T-helper 9 cell (primary cell): ENCODE data around the gene NUP35.
A peak's percentile ranks its signal among the peaks of the same experiment; 100 is the strongest.

ENCODE experiments used
- DNase-seq: peaks from one replicate; pipeline ENCODE4 v3.0.0-alpha.2; 2020
- total RNA-seq, 2 donors: gene quantifications; one replicate each; lab custom pipeline; 2026; lab: John Stamatoyannopoulos, UW

The NUP35 gene, protein sequence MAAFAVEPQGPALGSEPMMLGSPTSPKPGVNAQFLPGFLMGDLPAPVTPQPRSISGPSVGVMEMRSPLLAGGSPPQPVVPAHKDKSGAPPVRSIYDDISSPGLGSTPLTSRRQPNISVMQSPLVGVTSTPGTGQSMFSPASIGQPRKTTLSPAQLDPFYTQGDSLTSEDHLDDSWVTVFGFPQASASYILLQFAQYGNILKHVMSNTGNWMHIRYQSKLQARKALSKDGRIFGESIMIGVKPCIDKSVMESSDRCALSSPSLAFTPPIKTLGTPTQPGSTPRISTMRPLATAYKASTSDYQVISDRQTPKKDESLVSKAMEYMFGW
- 11.1 to 22.5 reads per million in 2 donors for total RNA-seq

DNA sequence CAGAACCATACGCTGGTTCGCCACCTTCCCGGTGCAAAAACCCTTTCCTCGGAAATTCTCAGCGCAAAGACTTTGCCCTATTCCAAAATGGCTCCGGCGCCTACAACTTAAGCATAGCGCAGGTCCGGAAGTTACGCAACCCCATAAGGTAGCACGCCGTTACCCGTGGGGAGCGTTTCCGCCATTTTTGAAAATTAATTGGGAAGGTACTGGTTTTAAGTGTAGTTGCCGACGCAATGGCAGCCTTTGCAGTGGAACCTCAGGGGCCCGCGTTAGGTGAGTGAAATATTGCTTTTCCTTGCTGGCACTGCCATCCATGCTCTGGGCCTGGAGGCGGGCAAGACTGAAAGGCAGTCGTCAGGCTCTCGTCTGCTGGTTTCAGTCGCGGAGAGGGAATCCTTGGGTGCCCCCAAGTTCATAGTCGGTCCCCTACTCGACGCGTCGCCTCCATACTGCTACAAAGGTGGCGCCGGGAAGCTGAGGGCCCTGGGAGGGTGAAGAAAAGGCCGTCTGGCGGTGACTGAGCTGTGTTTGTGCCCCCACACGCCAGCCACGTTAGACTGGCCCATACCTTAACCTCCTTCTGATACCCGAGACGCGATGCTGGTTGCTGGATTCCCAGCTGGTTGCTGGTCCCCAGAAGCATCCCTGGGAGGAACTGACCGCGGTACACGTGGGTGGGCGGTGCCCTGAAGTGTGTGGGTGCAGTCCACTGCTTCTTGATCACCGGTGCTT lies at the start of gene NUP35:
Gene NUP35 (plus strand): TSS at position 222 of the 735 bp plus-strand sequence. CDS start 15 bp downstream, at position 237.
- peak; percentile 77 for DNase-seq

DNA sequence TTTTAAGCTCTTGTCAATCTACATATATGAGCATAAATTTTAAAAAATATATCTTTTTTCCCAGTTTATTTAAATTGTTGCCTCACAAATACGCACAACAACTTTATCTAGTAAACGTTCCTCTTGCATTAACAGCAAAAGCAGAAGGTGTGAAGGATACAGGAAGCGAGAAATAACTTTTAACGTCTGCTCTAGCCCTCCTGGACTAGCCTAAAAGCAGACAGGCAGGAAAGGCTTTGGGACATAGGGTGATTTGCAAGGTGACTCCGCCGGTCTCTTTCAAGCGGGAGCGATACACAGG lies 46.1 kb upstream of the NUP35 start:
- DNase-seq: no peak

DNA sequence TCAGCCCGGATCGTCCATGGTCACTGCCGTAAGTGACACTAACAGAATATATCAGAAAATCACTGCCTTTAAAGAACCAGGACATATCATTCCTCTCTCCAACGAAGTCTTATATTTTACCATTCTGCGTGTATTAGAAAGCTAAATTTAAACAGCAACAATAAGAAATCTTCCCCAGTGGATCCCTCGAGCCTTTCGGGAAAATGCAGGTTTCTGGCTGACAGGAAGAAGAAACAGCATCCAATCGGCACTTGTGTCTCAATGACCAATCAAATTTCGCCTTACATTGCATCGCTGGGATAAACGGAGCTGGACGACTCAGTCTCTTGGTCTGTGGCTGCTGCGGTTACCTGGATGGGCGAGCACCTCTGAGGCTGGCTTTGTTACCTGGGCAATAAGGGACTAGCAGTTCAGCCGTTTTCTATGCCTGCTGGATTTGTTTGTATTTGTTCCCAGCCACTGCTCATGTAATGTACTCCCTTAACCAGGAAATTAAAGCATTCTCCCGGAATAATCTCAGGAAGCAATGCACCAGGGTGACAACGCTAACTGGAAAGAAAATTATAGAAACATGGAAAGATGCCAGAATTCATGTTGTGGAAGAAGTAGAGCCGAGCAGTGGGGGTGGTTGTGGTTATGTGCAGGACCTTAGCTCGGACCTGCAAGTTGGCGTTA lies 45.6 kb upstream of the NUP35 start, which contains the start of gene DUSP19:
Gene DUSP19 (plus strand): TSS at position 284 of the 675 bp plus-strand sequence. CDS start 187 bp downstream, at position 471.
- peak; percentile 66 for DNase-seq

DNA sequence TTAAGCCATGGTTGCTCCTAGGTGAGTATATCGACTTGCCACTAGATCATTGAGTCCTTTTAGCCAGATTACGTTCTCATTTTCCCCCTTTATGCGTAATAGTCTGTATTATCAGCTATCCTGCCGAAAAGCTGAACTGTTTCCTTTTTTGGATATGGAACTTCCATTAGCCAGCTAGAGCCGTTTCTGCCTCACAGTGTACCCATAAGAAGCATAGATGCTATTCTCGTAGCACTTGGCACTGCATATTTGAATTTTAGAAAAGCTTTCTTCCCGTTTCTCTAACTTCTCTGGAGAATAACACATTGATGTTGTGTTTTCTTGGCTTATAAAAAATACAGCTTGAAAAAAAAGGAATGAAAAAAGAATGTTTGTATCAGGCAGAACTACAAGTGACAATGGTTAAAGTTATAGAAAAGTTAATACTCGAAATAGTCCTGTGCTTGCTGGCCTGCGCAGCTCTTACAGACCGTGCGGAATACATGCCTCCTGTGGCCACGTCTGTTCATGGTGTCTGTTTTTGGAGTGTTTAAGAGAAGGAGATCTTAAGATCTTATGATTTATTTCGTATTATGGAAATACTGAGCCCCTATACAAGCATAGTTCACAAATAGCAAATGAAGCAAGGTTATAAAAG lies 45.0 kb upstream of the NUP35 start:
- DNase-seq: no peak

DNA sequence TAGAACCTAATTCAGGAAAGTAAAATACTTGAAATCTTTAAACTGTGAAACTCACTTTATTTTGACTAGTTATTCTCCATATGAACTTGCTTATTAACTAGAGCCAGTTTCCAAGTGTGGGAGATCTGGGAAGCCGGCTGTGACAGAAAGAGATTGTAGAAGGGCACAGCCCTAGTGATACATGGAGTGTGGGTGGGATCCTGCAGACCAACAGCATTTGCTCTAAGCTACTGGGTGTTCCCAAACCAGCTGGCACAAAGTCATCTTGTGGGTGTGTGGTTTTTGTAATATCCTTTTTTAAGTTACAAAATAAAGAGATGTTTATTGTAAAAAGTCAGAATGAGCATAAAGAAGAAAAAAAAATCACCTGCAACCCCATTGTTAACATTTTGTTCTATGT lies 42.3 kb upstream of the NUP35 start:
- no peak for DNase-seq

DNA sequence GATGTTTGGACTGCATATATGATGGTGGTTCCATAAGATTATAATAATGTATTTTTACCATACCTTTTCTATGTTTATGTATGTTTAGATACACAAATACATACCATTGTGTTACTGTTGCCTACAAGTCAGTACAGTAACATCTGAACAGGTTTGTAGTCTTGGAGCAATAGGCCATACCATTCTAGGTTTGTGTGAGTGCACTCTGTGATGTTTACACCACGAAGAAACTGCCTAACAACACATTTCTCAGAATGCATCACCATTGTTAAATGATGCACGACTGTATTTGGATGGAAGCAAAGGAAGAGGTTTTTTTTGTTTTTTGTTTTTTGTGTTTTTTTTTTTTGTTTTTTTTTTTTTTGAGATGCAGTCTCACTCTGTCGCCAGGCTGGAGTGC lies 36.2 kb upstream of the NUP35 start:
- no peak for DNase-seq

DNA sequence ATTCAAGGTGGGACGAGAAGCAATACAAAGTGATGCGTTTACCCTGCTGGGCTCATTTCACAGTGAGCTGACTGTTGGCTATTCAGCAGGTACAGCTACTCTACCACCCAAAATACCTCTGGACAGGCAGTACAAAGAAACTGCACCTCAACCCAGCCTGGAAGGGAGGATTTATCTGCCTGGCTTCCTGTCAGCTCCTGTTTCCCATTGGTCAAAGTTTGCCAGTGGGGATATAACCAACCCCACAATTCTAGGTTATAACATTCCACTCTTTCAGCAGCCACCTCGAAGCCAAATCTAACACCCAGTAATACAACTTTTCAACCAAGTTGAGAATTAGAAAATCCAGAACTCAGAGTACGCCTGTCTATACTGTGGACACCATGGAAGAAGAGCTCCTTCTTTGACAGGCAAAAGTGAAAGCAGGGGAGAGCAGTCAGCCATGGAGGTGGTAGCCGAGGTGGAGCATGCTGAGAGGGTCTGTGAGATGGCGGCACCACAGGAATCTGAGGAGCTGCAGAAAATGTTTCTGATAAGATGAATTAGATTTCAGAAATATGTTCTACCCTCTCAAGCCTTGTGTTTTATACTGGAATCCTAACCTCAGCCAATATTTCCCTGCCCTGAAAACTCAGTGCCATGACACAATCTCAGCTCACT lies 34.9 kb upstream of the NUP35 start:
- no peak for DNase-seq

DNA sequence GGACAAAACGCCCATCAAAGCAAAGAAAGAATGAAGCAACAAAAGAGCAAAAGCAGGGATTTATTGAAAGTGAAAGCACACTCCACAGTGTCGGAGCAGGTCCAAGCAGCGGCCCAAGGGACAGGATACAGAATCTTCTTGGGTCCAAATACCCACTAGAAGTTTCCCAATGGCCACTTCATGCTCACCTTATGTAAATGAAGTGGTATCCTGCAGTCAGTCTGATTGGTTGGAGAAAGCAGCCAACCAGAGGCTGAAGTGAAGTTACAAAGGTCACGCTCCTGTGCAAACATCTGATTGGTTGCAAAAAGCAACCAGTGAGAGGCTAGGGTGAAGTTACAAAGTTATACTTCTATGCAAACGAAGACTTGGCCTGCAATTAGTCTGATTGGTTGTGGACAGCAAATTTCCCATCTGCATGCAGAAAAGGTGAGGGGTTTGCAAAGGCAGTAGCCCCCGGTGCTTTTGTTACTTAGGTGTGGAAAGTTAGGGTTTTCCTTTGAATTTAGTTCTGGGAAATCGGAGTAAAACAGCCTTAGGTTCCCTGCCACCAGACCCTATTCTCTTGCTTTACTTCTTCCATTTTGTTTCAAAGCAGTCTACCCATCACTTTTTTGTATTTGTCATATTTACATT lies 32.8 kb upstream of the NUP35 start:
- no peak for DNase-seq

DNA sequence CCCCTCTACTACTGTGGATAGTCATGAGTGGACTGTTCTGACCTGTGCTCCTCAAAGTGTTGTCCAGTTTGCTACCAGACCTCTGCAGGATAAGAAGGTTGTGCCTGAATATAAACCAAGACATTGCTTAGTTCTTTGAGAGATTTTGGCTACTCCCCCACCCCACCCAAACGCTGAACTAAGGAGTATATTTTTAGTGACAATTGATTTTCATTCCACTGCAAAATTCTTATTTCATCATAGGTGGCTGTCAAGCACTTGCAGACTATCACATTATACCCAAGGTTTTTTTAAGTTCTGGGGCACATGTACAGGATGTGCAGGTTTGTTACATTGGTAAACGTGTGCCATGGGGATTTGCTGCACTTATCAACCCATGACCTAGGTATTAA lies 32.3 kb upstream of the NUP35 start:
- no peak for DNase-seq

DNA sequence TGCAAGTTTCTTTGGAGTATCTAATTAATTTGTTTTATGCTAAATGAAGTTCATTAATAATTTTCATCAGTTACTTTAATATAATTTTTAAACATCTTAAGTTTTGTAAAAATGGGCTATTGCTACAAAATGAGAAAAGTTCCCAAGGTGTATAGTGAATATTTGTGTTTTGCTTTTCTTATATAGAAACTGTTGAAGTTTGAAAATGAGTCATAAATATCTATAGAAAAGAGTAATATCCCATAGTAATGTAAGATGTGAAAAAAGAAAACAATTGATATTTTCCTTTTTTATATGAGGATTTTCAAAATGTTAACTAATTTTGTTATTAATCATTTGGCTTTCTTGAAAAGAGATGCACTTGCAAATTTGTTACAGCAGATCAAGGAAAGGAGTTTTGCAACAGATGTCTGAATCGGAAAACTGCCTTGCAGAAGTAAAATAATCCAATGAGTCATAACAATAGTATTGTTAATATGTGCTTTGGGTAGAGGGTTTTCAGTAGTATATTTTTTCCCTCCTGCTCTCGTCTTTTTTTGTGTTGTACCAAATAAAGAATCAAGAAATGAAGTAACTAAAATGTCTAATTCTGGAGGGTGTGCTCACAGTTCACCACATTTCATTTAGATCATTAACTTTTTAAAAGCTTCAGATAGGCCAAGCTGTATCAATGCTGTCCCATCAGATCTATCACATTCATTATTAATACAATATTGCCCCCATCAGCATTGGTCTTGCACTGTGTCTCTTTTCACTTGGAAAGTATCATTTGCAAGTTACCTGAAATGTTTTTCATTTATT lies 30.2 kb upstream of the NUP35 start:
- no peak for DNase-seq

DNA sequence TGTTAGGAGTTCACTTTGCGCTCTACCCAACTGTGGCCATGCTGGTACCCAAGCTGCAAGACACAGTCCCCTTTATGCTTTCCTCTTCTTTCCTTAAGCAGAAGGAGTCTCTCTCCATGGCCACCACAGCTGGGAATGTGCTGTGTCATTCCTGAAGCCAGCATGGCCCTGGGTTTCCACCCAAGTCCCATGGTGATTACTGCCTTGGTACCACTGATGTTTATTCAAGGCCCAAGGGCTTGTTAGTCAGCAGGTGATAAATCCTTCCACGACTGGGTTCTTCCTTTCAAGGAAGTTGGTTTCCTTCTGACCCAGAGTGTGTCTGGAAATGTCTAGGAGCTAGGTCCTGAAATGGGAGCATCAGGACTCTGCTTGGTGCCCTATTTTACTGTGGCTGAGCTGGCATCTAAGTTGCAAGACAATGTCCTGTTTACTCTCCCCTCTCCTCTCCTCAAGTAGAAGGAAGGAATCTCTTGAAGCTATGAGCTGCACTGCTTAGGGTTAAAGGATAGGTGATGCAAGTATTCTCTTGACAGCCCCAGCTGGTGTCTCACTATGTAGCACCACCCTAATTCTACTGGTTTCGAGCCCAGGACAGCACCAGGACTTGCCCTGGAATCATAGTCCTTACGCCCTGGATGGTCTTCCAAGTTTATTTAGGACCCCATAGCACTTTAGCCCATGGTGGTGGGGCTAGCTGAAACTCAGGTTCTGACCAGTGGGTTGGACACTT lies 18.7 kb upstream of the NUP35 start:
- no peak for DNase-seq

DNA sequence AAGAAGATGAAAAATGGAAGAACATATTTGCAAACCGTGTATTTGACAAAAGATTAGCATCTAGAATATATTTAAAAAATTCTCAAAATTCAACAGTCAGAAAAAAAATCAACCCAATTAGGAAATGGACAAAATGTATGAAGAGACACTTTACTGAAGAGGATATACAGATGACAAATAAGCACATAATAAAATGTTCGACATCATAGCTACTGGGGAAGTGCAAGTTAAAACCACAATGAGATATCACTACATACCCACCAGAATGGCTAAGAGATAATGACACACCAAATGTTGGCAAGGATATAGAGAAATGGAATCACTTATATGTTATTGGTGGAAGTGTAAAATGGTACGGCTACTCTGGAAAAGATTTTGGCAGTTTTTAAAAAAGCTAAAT lies 11.7 kb upstream of the NUP35 start:
- DNase-seq: no peak

DNA sequence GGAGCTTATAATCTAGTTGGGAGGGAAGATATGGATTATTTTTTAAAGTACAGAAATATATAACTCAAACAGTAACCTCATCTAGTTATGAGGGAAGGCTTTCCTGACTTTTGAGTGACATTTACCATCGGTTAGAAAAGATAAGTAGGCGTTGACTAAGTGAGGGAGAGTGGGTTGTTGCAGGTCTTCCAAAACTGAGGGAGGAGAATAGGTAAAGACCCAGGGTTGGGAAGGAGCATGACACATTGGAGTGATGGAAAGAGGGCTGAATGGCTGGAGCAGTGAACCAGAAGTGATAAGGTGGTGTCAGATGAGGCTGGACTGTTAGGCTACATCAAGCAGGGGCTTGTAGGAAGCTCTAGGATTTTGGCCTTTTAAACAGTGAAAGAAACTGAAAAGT lies 10.6 kb upstream of the NUP35 start:
- DNase-seq: no peak

DNA sequence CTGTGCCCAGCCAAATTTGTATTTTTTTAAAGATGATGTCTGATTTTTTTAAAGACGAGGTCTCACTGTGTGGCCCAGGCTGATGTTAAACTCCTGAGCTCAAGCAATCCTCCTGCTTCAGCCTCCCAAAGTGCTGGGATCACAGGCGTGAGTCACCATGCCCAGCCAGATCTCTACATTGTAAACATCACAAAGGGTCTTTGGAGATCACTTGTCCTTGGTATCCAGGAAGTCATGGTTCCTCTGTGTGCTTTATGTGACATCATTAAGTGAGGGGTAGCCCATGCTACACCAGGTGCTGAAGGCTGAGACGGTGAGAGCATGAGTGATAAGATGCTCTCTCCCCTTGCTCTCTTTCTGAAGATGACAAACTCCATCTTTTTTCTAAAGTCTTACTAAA lies 7.0 kb upstream of the NUP35 start:
- no peak for DNase-seq

DNA sequence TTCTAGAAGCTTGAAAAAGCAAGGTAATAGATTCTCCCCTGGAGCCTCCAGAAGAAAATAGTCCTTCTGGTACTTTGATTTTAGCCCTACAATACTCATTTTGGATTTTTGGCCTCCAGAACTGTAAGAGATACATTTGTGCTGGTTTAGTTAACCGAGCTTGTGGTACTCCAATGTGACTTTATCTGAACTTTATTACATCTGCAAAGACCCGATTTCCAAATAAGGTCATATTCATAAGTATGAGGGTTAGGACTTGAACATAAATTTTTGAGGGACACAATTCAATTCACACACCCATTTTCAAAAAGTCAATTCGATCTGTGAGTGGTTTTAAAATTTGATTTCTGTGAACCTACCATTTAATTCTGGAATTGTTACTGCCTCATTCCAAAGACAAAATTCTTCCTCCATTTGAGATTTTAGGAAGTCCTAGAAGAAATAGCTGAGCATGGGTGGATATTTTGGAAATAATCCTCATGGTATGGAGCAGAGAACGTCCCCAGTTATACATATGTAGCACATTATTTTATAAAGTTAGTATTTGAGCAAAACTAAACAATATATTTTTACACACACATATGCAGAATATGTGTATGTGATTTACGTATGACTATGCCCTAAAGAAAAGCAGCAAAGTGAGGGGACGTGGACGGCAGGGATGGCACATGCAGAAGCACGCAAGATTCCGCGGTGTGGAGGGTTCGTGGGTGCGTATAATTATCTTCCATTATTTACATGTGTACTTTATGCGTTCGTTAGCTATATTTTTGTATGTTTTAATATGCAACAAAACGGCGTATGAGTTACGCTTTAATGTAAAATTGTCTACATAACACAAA lies 905 bp upstream of the NUP35 start:
- no peak for DNase-seq

DNA sequence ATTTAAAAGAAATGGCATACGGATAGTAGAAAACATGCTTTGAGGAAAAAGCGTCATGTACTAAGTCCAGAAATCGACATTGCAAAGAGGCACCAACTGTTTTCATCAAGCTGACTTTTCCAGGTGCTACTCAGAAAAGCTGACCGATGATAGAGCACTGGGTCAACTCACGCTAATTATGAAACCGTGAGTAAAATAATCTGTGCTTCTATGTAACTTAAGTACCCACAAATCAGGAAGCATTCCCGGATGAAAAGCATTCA lies 353 bp upstream of the NUP35 start:
- DNase-seq: no peak

DNA sequence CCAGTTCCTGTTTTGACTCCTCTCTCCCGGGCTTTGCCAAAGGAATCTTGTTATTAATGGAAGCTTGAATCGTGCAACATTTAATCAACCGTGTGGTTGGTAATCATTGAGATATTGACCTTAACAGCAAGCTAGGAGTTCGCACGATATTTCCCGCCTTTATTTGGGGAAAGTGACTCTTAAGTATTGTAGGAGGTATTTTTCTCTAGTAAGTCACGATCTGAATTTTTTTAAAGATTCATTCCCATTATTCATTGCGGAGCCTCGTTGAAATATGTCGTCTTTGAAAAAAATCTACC lies 663 bp downstream of the NUP35 start:
- no peak for DNase-seq

DNA sequence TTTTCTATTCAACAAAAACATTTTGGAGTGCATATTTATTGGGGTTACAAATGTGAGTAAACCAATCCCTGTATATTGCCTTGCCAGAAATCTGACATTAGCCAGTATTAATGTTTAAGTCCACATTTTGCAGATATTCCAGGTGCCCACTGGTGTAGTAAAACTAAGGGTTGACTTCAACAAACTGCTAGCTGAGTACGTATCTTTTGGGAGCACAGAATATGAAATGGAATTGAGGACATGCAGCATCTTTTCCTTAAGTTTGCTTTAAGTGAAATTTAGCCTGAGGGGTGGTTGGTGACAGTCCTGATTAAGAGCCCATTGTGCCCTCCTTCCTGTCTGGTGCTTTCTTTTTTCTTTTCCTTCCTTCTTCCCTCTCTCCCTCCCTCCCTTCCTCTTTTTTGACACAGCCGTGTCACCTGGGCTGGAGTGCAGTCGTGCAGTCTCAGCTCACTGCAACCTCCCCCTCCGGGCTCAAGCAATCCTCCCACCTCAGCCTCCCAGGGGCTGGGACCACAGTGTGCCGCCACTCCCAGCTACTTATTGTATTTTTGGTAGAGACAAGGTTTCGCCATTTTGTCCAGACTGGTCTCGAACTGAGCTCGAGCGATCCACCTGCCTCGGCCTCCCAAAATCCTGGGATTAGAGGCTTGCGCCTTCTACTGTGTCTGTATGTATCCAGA lies 1.6 kb downstream of the NUP35 start:
- no peak for DNase-seq

DNA sequence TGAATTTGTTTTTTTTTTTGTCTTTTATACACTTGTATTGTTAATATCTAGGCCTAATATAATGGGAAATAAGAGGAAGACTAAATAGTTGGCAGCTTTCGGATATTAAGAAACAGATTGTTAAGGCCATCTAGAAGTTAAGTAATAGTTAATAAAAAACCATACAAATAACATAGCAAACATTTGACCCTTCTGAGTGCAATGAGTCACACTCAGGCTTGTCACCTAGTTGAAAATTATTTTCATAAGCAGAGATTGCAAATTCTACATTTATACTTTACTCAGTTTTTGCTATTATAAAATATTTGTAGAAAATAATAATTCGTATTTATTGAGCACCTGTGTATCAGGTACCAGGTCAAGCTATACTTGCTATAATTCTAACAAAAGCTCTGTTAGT lies 2.4 kb downstream of the NUP35 start:
- no peak for DNase-seq

DNA sequence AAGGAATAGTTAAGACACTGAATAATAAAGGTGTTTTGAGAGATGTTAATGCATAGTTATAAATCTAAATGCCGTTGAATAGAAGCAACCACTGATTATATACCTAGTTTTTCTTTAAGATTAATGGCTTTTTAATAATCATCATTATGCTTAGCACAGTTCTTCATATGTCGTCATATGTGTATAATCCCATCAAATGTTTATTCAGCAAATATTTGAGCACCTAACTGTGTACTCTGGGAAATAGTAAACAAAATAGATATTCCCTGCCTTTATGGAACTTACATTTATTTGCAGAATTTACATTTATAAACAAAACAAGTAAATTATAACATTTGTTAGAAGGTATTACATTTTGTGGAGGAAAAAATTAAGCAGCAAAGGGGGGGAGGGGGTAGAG lies 9.8 kb downstream of the NUP35 start:
- no peak for DNase-seq
